ENCODE data around the gene UIMC1. TPM values are rescaled to one million over a fixed set of nuclear protein-coding genes. Genes with fewer than 3 reads are reported as not detected.
A peak's percentile ranks its signal among the peaks of the same experiment; 100 is the strongest.
"Not testable (repeated sequence)": the region's sequence is repeated elsewhere in the genome, so short reads cannot be mapped to it uniquely, and the experiment has no call there.

Gene UIMC1
- total RNA-seq, 1 donor from 2014 or later: 52.5 TPM

GRCh38 chr5:177008716-177009115, 2.1 kb upstream of the UIMC1 start:
- no peak for DNase-seq (ENCODE audit: low spot score)

GRCh38 chr5:177005619-177006264, 837 bp downstream of the UIMC1 start:
- peak; percentile 64 for DNase-seq (ENCODE audit: low spot score)

GRCh38 chr5:177004961-177005360, 1.6 kb downstream of the UIMC1 start:
- DNase-seq (ENCODE audit: low spot score): no peak

GRCh38 chr5:177003649-177004048, 2.9 kb downstream of the UIMC1 start:
- DNase-seq (ENCODE audit: low spot score): no peak

- DNase-seq (ENCODE audit: low spot score): not testable (repeated sequence)
These were observed 7.1 kb downstream of the UIMC1 start for GRCh38 chr5:176999526-176999925.

- DNase-seq (ENCODE audit: low spot score): no peak
These were observed 7.8 kb downstream of the UIMC1 start for GRCh38 chr5:176998828-176999227.

- DNase-seq (ENCODE audit: low spot score): no peak
These were observed 9.8 kb downstream of the UIMC1 start for GRCh38 chr5:176996780-176997179.

- DNase-seq (ENCODE audit: low spot score): no peak
These were observed 10.4 kb downstream of the UIMC1 start for GRCh38 chr5:176995896-176996767.

- no peak for DNase-seq (ENCODE audit: low spot score)
These were observed 11.5 kb downstream of the UIMC1 start for GRCh38 chr5:176995122-176995490.

- peak; percentile 46 for DNase-seq (ENCODE audit: low spot score)
These were observed 12.0 kb downstream of the UIMC1 start for GRCh38 chr5:176994460-176995121.

GRCh38 chr5:176993081-176993480, 13.5 kb downstream of the UIMC1 start:
- DNase-seq (ENCODE audit: low spot score): not testable (repeated sequence)

GRCh38 chr5:176987583-176987982, 19.0 kb downstream of the UIMC1 start:
- DNase-seq (ENCODE audit: low spot score): no peak

GRCh38 chr5:176986280-176986679, 20.3 kb downstream of the UIMC1 start:
- no peak for DNase-seq (ENCODE audit: low spot score)

GRCh38 chr5:176985516-176985915, 21.1 kb downstream of the UIMC1 start:
- DNase-seq (ENCODE audit: low spot score): no peak

GRCh38 chr5:176984176-176984575, 22.4 kb downstream of the UIMC1 start:
- not testable (repeated sequence) for DNase-seq (ENCODE audit: low spot score)

GRCh38 chr5:176983593-176983992, 23.0 kb downstream of the UIMC1 start:
- not testable (repeated sequence) for DNase-seq (ENCODE audit: low spot score)

GRCh38 chr5:176983112-176983511, 23.5 kb downstream of the UIMC1 start:
- DNase-seq (ENCODE audit: low spot score): not testable (repeated sequence)

- DNase-seq (ENCODE audit: low spot score): no peak
These were observed 25.8 kb downstream of the UIMC1 start for GRCh38 chr5:176980818-176981217.

- DNase-seq (ENCODE audit: low spot score): no peak
These were observed 26.9 kb downstream of the UIMC1 start for GRCh38 chr5:176979669-176980068.

GRCh38 chr5:176965633-176966032, 40.9 kb downstream of the UIMC1 start:
- no peak for DNase-seq (ENCODE audit: low spot score)

GRCh38 chr5:176959051-176959450, 47.5 kb downstream of the UIMC1 start:
- DNase-seq (ENCODE audit: low spot score): no peak

- DNase-seq (ENCODE audit: low spot score): no peak
These were observed 49.8 kb downstream of the UIMC1 start for GRCh38 chr5:176956756-176957155.

GRCh38 chr5:176955895-176956294, 50.7 kb downstream of the UIMC1 start:
- DNase-seq (ENCODE audit: low spot score): no peak
